Suprapubic skin (tissue), 4 donors: Measurements from ENCODE around the gene NSMCE3. TPM values are rescaled to one million over a fixed set of nuclear protein-coding genes. Genes with fewer than 3 reads are reported as not detected.

ENCODE experiments used
- DNase-seq, 2 donors: peaks; one replicate each; pipeline ENCODE4 v3.0.0-alpha.2; 2019; ENCODE audit warnings: low spot score in 2 of 2
- H3K27ac ChIP-seq: fragments of 200-600 bp; sonication (generic); one replicate; pipeline ENCODE4 v1.5.1; 2019
- H3K27me3 ChIP-seq: fragments of 200-600 bp; sonication (generic); one replicate; pipeline ENCODE4 v1.5.1; 2019
- H3K36me3 ChIP-seq: fragments of 200-600 bp; sonication (generic); one replicate; pipeline ENCODE4 v1.5.1; 2019
- H3K4me1 ChIP-seq: fragments of 200-600 bp; sonication (generic); one replicate; pipeline ENCODE4 v1.5.1; 2019
- H3K4me3 ChIP-seq: fragments of 200-600 bp; sonication (generic); one replicate; pipeline ENCODE4 v1.5.1; 2019; ENCODE audit warnings: mild to moderate bottlenecking
- H3K9me3 ChIP-seq: fragments of 200-600 bp; sonication (generic); one replicate; pipeline ENCODE4 v1.5.1; 2019
- CTCF ChIP-seq, 2 donors: fragments of 200-600 bp in 1 of 2; fragments of 450-650 bp in 1 of 2; sonication (generic) in 1 of 2; IDR thresholded peaks; one replicate each; pipeline ENCODE4 v1.5.1; 2016 to 2019; ENCODE audit warnings: antibody characterized with exemption in 2 of 2, mild to moderate bottlenecking in 1 of 2, moderate library complexity in 1 of 2
- EP300 ChIP-seq: sonication (generic); formaldehyde crosslinking; IDR thresholded peaks from one replicate; pipeline ENCODE4 v1.6.1; 2017; ENCODE audit warnings: antibody characterized with exemption
- POLR2A ChIP-seq, 2 donors: fragments of 450-650 bp; IDR thresholded peaks; one replicate each; pipeline ENCODE4 v1.6.1; 2017; ENCODE audit warnings: antibody characterized with exemption in 2 of 2, mild to moderate bottlenecking in 2 of 2, moderate library complexity in 2 of 2
- POLR2AphosphoS5 ChIP-seq, 3 donors: sonication (generic); formaldehyde crosslinking; IDR thresholded peaks; one replicate each; pipeline ENCODE4 v1.6.1; 2017; ENCODE audit warnings: antibody characterized with exemption in 3 of 3
- WGBS: methylation state at CpG from one replicate; pipeline ENCODE4 v1.1.5; 2018; 5-methylcytosine and 5-hydroxymethylcytosine counted together
- total RNA-seq, 4 donors: library from RNA; depleted of rRNA; stranded (reverse); fragments of >200 nt; gene quantifications; one replicate each; pipeline ENCODE4 v1.1.0, GENCODE V29; 2016

The NSMCE3 gene
- total RNA-seq, 4 donors from 2014 or later, result 4.5 to 7.9 (median 6.1) TPM

DNA sequence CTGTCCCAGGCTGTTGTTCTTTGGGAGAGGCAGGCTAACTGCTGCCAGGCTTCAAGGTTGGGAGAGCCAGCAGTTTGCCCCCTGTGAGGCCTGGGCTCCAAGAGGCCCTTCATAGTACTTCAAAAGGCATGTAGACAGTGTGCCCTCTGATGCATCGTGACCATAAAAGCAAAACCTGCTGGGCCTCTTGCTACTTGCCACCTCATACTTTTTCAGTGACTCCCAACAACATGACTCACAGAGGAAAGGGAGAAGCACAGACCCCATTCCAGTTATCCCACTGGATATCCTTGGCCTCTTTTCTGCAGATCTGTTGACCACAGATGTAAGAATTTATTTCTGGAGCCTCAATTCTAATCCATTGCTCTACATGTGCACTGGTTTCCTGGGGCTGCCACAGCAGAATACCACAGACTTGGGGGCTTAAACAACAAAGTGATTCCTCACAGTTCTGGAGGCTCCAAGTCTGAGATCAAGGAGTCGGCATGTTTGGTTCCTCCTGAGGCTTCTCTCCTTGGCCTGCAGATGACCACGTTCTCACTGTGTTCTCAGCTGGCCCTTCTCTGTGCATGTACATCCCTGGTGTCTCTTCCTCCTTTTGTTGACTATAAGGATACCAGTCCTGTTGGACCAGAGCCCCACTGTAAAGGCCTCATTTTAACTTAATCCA is 8.9 kb upstream of the NSMCE3 start:
- Histone ChIP-seq H3K27ac (no peak overlapping the region), H3K36me3 (no peaks in the 10 kb centered on the region), H3K27me3 (peaks cover 9% of the 10 kb centered on the region), H3K4me3 (no peak overlapping the region), H3K9me3 (no peaks in the 10 kb centered on the region), H3K4me1 (no peaks in the 10 kb centered on the region)
- no peak for DNase-seq
- TF ChIP-seq POLR2A (IDR thresholded peaks at IDR 0.05), result no peak
- TF ChIP-seq POLR2AphosphoS5 (IDR thresholded peaks at IDR 0.05), result no peak
- no peak for TF ChIP-seq CTCF (IDR thresholded peaks at IDR 0.05)
- TF ChIP-seq EP300, result no peak
- 73% methylated on average over 3 of the region's 3 CpGs for WGBS

DNA sequence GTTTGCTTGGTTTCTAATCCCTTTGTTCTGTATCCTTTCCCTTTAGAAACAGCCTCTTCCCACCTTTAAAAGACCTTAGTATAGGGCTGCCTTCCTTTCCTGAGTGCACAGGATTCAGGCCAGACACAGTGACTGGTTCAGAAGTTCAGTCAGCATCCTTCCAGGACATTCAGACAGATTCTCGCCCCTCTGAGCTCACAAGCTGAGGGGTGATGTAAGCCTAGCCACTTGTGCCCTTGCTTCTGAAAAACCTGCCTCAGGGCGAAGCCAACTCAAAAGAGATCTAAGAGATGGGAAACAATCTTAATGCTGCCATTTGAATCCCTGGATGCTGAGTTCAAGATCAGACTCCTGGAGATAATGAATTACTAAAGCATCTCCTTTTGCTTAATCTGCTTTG is 6.7 kb upstream of the NSMCE3 start:
- H3K9me3 ChIP-seq, result no peaks in the 10 kb centered on the region
- DNase-seq, result no peak
- no peak for TF ChIP-seq CTCF (IDR thresholded peaks at IDR 0.05)
- TF ChIP-seq EP300, result no peak
- no peak for TF ChIP-seq POLR2A (IDR thresholded peaks at IDR 0.05)
- TF ChIP-seq POLR2AphosphoS5 (IDR thresholded peaks at IDR 0.05), result no peak
- H3K4me3 ChIP-seq, result no peak overlapping the region
- H3K4me1 ChIP-seq, result no peaks in the 10 kb centered on the region
- no peak overlapping the region for H3K27ac ChIP-seq
- peaks cover 3% of the 10 kb centered on the region for H3K27me3 ChIP-seq
- H3K36me3 ChIP-seq, result no peaks in the 10 kb centered on the region
- WGBS, result 91% methylated on average over 2 of the region's 2 CpGs

- no peak for TF ChIP-seq POLR2A (IDR thresholded peaks at IDR 0.05)
- TF ChIP-seq EP300, result no peak
- TF ChIP-seq CTCF (IDR thresholded peaks at IDR 0.05), result no peak
- TF ChIP-seq POLR2AphosphoS5 (IDR thresholded peaks at IDR 0.05), result no peak
- no peak overlapping the region for H3K4me3 ChIP-seq
- peaks cover 3% of the 10 kb centered on the region for H3K4me1 ChIP-seq
- peaks cover 3% of the 10 kb centered on the region for H3K27me3 ChIP-seq
- no peaks in the 10 kb centered on the region for H3K36me3 ChIP-seq
- H3K27ac ChIP-seq, result no peak overlapping the region
- no peaks in the 10 kb centered on the region for H3K9me3 ChIP-seq
- 79% methylated on average over 1 of the region's 1 CpG for WGBS
- no peak for DNase-seq
Measured at GRCh38 chr15:29275855-29276254, 6.2 kb upstream of the NSMCE3 start.

DNA sequence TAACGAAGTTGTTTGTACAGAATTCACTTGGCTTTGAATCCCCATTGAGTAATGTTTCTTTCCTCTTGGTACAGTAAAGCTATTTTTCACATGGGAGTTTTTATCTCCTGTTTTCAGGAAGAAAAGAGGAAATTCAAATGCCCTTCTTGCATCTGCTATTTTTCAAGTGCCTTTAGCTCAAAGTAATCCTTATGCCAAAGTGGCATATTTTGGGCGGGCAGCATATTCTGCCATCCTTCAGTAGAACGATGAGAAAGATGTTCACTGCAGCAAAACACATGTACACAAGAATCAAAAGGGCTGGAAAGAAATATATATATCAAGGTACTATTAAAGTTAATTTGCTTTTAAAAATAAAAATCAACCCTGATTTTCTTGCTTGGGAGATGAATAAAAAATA is 5.3 kb upstream of the NSMCE3 start:
- no peak for DNase-seq

GRCh38 chr15:29272219-29272618 is 2.6 kb upstream of the NSMCE3 start:
- H3K27me3 ChIP-seq, result no peaks in the 10 kb centered on the region
- H3K27ac ChIP-seq, result no peak overlapping the region
- peaks cover 31% of the 10 kb centered on the region for H3K4me1 ChIP-seq
- 94% methylated on average over 5 of the region's 5 CpGs for WGBS
- no peak for DNase-seq
- H3K9me3 ChIP-seq, result no peaks in the 10 kb centered on the region
- H3K4me3 ChIP-seq, result no peak overlapping the region
- TF ChIP-seq CTCF (IDR thresholded peaks at IDR 0.05) (no peak), POLR2AphosphoS5 (IDR thresholded peaks at IDR 0.05) (no peak), EP300 (no peak), POLR2A (IDR thresholded peaks at IDR 0.05) (no peak)
- no peaks in the 10 kb centered on the region for H3K36me3 ChIP-seq

More for the DNA sequence above, 5.3 kb upstream of the NSMCE3 start:
- Histone ChIP-seq H3K27me3 (no peaks in the 10 kb centered on the region), H3K9me3 (no peaks in the 10 kb centered on the region), H3K4me1 (peaks cover 12% of the 10 kb centered on the region), H3K27ac (no peak overlapping the region), H3K4me3 (no peak overlapping the region), H3K36me3 (no peaks in the 10 kb centered on the region)
- WGBS, result 74% methylated on average over 3 of the region's 3 CpGs
- no peak for TF ChIP-seq POLR2AphosphoS5 (IDR thresholded peaks at IDR 0.05)
- TF ChIP-seq POLR2A (IDR thresholded peaks at IDR 0.05), result no peak
- TF ChIP-seq EP300, result no peak
- no peak for TF ChIP-seq CTCF (IDR thresholded peaks at IDR 0.05)
